Stimulated activated naive B cell treated with anti-CD40 and anti-IgM and Interleukin-4, amounts not matched to agents 10 μg/mL and 1 μg/mL and 100 μg/mL, for 72 hours (primary cell): ENCODE results near the gene MBP.
A peak's percentile ranks its signal among the peaks of the same experiment; 100 is the strongest.

Experiments used
- ATAC-seq, 2 donors: fragments of 150-1000 bp; cut with Tn5 transposase; replicated peaks; 2 replicates each; pipeline ENCODE4 v1.10.0; 2021; ENCODE audit warnings: moderate library complexity in 1 of 2
- DNase-seq: peaks from one replicate; pipeline ENCODE4 v3.0.0; 2021
- H3K27ac Mint-ChIP-seq: one replicate; pipeline ENCODE4 v1.8.0; 2022; ENCODE audit warnings: mild to moderate bottlenecking, mixed read lengths
- H3K27me3 Mint-ChIP-seq, 2 donors: one replicate each; pipeline ENCODE4 v1.8.0; 2022; ENCODE audit warnings: mixed read lengths in 2 of 2
- H3K36me3 Mint-ChIP-seq, 2 donors: one replicate each; pipeline ENCODE4 v1.8.0; 2022; ENCODE audit warnings: mixed read lengths in 2 of 2, mild to moderate bottlenecking in 1 of 2
- H3K4me1 Mint-ChIP-seq, 2 donors: one replicate each; pipeline ENCODE4 v1.8.0; 2022; ENCODE audit warnings: mixed read lengths in 2 of 2, mild to moderate bottlenecking in 1 of 2
- H3K4me3 Mint-ChIP-seq, 2 donors: one replicate each; pipeline ENCODE4 v1.8.0; 2022; ENCODE audit warnings: mild to moderate bottlenecking in 2 of 2, mixed read lengths in 2 of 2, moderate library complexity in 1 of 2
- H3K9me3 Mint-ChIP-seq, 2 donors: one replicate each; pipeline ENCODE4 v1.8.0; 2022; ENCODE audit warnings: mixed read lengths in 2 of 2, mild to moderate bottlenecking in 1 of 2

The MBP gene

DNA sequence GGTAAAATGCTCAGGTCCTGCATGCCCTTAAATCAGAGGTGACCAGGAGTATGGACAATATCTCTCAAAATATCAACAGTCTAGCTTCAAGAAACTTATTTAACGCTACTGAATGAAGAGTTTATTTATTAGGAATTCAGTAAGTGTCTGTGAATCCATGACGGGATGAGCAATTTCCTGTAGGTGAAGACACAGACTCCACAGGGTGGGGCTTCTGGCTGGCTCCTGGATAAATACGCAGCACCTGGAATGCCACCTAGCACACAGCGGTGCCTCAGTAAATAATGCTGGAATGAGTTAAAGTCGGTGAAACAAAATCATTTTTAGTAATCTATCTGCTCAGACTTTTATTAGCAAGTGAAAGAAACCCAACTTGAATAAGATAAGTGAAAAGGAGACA is 29.4 kb upstream of the MBP start:
- no peak overlapping the region for H3K4me3 Mint-ChIP-seq
- no peaks in the 10 kb centered on the region for H3K36me3 Mint-ChIP-seq
- ATAC-seq = no peak
- H3K9me3 Mint-ChIP-seq = no peaks in the 10 kb centered on the region
- peaks cover 21 to 34% of the 10 kb centered on the region in 2 donors for H3K27me3 Mint-ChIP-seq
- H3K27ac Mint-ChIP-seq = no peak overlapping the region
- no peak for DNase-seq
- H3K4me1 Mint-ChIP-seq = peaks cover 23 to 38% of the 10 kb centered on the region in 2 donors

DNA sequence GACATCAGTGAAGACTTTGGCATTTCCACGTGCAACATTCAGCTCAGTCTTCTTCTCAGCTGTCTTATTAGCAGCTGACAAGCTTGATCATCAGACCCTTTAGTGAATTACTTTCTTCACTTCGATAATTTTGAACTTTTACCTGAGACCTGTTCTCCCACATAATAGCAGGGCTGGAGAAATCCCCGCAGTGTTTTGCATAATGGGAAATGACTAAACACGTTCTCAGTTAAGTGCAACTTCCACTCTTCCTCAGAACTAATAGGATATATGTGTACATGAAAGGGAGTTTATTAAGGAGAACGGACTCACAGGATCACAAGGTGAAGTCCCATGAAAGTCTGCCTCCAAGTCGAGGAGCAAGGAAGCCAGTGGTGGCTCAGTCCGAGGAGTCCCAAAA is 28.8 kb upstream of the MBP start:
- H3K36me3 Mint-ChIP-seq = no peaks in the 10 kb centered on the region
- DNase-seq (no peak), ATAC-seq (peak; percentile 45 to 51)
- no peak overlapping the region for H3K4me3 Mint-ChIP-seq
- H3K27me3 Mint-ChIP-seq = peaks cover 21 to 34% of the 10 kb centered on the region in 2 donors
- peak overlapping the region; percentile 14 for H3K27ac Mint-ChIP-seq
- no peaks in the 10 kb centered on the region for H3K9me3 Mint-ChIP-seq
- H3K4me1 Mint-ChIP-seq = peaks cover 23 to 39% of the 10 kb centered on the region in 2 donors

DNA sequence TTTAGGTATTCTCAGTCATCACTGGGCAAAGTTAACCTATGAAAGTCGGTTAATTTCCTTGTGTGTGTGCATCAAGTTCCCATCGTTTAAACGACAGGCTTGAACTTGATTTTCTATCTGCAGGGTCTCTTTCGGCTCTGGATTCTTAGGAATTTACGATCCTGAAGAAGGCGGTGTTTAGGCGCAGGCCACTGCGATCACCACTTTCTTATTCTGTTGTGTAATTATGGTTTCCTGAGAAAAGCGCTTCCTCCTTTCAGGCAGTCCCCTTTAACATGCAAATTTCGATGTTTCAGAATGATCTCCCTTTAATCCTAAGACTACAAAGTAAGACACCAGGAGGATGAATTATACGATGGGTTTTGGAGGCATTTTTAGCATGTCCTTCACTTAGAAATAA is 27.9 kb upstream of the MBP start:
- H3K9me3 Mint-ChIP-seq = no peaks in the 10 kb centered on the region
- H3K36me3 Mint-ChIP-seq = no peaks in the 10 kb centered on the region
- DNase-seq (no peak), ATAC-seq (peak; percentile 63 to 69)
- H3K27ac Mint-ChIP-seq = no peak overlapping the region
- H3K27me3 Mint-ChIP-seq = peaks cover 18 to 26% of the 10 kb centered on the region in 2 donors
- H3K4me1 Mint-ChIP-seq = peaks cover 23 to 39% of the 10 kb centered on the region in 2 donors
- H3K4me3 Mint-ChIP-seq = peak overlapping the region; percentile 46 to 49

DNA sequence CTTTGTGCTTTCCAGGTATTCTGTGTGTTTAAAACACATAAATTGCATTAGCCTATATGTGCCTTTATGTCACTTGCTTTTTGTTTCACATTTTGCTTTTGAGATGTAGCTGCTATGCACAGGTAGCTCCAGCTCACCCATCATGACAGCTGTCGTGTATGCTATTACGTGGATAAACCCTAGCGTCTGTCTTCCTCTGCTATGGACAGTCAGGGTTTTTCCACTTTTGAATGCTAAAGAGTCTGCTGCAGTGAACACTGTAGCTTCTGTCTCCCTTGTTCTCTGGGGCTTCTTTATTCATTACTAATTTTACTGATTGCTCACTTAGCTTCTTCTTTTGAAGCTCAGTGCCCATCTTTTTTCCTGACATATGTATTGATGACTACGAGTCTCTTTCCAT is 24.7 kb upstream of the MBP start:
- peak; percentile 81 to 83 for ATAC-seq

DNA sequence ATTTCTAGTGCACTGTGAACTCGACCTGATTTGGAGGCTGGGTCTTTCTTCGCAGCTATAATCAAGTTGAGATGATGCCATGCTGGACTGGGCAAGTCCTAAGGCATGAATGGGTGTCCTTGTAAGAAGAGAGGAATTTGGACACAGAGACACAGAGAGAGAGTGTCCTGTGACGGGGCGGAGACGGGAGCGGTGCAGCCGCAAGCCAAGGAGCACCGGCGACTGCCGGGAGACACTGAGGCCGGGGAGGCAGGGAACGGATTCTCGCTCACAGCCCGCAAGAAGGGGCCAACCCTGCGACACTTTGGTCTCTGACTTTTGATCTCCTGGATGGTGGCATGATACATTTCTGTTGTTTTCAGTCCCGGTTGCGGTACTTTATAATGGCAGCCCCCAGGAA is 22.4 kb upstream of the MBP start:
- H3K9me3 Mint-ChIP-seq = no peaks in the 10 kb centered on the region
- no peak overlapping the region for H3K27ac Mint-ChIP-seq
- H3K36me3 Mint-ChIP-seq = no peaks in the 10 kb centered on the region
- no peak for DNase-seq
- peaks cover 17 to 26% of the 10 kb centered on the region in 2 donors for H3K4me1 Mint-ChIP-seq
- ATAC-seq = no peak
- no peak overlapping the region for H3K4me3 Mint-ChIP-seq
- peaks cover 0 to 4% of the 10 kb centered on the region in 2 donors for H3K27me3 Mint-ChIP-seq

More for the DNA sequence above, 24.7 kb upstream of the MBP start:
- Mint-ChIP-seq H3K4me1 (peaks cover 20 to 32% of the 10 kb centered on the region in 2 donors), H3K4me3 (no peak overlapping the region), H3K27me3 (peaks cover 0 to 6% of the 10 kb centered on the region in 2 donors), H3K36me3 (no peaks in the 10 kb centered on the region), H3K9me3 (no peaks in the 10 kb centered on the region), H3K27ac (no peak overlapping the region)
- no peak for DNase-seq

DNA sequence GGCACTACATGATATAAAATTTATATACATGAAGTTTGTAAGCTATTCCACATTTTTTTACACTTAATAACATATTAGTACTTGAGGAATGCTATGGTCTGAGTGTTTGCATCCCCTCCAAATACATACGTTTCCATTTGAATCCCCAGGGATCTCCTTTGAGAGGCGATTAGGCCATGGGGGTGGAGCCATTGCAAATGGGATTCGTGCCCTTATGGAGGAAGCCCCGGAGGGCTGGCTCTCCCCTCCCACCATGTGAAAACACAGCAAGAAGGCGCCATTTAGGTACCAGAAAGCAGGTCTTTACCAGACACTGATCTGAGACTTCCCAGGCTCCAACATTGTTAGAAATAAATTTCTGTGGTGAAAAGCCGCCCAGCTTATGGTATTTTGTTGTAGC is 20.8 kb upstream of the MBP start:
- Mint-ChIP-seq H3K4me1 (peaks cover 16 to 25% of the 10 kb centered on the region in 2 donors), H3K27ac (no peak overlapping the region), H3K36me3 (no peaks in the 10 kb centered on the region), H3K27me3 (peaks cover 0 to 3% of the 10 kb centered on the region in 2 donors), H3K9me3 (no peaks in the 10 kb centered on the region), H3K4me3 (no peak overlapping the region)
- DNase-seq (no peak), ATAC-seq (no peak)

DNA sequence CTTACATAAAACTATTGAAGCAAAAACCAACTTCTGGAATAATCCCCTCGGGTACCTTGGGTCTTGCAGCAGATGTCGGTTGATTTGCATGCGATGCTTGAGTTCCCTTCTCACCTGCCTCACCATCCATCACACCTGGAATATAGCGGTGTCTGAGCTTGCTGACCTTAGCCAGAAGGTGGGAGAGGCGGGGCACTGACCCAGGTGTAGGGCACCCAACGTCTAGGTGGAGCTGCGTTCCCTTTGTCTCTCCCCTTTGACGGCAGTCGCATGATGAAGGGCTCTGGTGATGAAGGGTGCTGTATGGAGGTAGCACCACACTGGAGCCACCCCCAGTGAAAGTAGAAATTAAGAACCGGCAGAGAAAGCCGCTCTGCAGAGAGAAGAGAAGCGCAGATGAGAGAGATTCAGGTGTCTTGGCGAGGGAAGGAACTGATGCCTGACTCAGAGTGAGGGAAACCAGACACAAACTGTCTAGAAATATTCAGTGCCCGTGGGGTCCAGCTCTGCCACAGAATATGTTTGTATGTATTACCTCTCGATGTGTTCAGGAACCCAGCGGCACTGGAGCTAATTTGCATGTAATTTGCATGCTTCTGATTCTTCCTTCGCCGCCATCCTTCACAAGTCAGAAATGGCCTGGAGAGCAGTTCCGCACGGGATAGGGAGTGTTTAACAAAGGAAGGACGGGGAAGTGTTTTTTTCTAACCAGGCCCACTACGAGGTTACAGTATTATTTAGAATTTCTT is 19.4 kb upstream of the MBP start:
- H3K4me3 Mint-ChIP-seq = peak overlapping the region; percentile 3 to 45
- H3K4me1 Mint-ChIP-seq = peaks cover 17 to 30% of the 10 kb centered on the region in 2 donors

DNA sequence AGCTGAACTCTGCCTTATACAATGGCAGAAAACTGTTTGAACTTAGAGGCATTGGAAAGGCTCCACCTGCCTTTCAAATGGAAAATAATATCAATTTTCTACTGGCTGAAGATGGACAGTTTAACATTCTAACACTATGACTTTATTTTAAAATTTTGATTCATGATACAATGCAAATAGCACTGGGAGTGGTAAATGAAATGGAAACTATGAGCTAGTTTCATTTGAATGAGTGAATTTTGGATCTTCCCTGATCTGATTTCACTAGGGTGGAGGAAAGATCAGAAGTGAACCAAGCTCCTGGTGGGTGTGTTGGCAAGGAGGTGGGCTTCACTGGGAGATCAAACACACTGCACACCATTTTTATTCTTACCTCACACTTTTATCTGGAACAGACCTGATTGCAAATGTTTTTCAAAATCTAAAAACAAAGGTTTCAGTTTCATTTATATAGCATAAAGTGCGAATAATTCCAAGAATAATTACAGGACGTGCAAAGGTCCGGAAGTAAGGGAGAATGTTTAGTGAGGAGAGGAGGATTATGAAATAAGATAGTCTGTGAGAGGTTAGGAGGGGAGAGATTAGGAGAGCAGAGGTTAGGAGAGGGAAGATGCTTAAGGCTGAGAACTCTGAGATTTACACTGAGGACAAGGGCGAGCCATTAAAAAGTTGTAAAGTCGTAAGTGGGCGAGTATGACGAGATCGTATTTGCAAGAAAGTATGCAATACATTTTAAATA is 18.6 kb upstream of the MBP start:
- no peaks in the 10 kb centered on the region for H3K36me3 Mint-ChIP-seq

More for the DNA sequence above, 19.4 kb upstream of the MBP start:
- Mint-ChIP-seq H3K27ac (no peak overlapping the region), H3K9me3 (peaks cover 0 to 3% of the 10 kb centered on the region in 2 donors), H3K36me3 (no peaks in the 10 kb centered on the region), H3K27me3 (peaks cover 0 to 3% of the 10 kb centered on the region in 2 donors)
- DNase-seq (no peak), ATAC-seq (no peak)

DNA sequence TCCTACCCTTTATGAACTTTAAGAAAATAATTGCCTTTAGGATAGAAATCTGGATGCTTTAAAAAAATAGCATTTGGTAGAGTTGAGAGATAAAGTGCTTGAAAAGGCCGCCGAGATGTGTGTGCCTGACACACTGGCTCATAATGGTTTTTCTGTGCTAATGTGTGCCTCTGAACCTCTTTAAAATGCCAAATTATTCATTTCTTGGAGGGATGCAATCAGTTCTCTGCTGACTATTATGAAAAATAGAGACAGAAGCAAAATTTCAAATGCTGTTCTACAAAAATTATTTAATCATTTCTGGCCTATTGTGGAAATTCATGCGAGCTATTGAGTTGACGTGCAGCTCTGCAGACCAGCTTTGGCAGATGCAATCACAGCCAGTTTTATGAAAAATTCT is 18.0 kb upstream of the MBP start:
- Mint-ChIP-seq H3K27ac (no peak overlapping the region), H3K36me3 (no peaks in the 10 kb centered on the region), H3K4me1 (peaks cover 24 to 43% of the 10 kb centered on the region in 2 donors), H3K27me3 (peaks cover 0 to 3% of the 10 kb centered on the region in 2 donors), H3K9me3 (peaks cover 0 to 3% of the 10 kb centered on the region in 2 donors), H3K4me3 (no peak overlapping the region)
- DNase-seq (no peak), ATAC-seq (no peak)

More for the DNA sequence above, 18.6 kb upstream of the MBP start:
- H3K27me3 Mint-ChIP-seq = peaks cover 0 to 3% of the 10 kb centered on the region in 2 donors
- no peak for DNase-seq
- H3K9me3 Mint-ChIP-seq = peaks cover 0 to 3% of the 10 kb centered on the region in 2 donors
- no peak for ATAC-seq
- no peak overlapping the region for H3K4me3 Mint-ChIP-seq
- no peak overlapping the region for H3K27ac Mint-ChIP-seq
- peaks cover 22 to 37% of the 10 kb centered on the region in 2 donors for H3K4me1 Mint-ChIP-seq

DNA sequence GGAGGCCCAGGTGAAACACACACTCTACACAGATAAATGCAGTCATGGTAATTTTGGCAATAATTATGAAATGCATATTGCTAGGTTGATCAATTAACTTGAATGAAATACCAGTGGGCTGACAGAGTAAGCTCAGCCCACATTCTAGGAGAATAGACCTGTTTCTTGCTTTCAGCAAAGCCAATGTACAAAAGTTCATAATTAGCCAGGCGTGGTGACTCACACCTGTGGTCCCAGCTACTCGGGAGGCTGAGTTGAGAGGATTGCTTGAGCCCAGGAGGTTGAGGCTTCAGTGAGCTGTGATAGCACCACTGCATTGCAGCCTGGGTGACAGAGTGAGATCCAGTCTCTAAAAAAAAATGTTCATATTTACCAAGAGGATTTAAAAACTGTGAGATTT is 15.7 kb upstream of the MBP start:
- no peak for ATAC-seq
- Mint-ChIP-seq H3K4me3 (no peak overlapping the region), H3K36me3 (peaks cover 5 to 10% of the 10 kb centered on the region in 2 donors), H3K27ac (peak overlapping the region; percentile 75), H3K4me1 (peaks cover 26 to 43% of the 10 kb centered on the region in 2 donors), H3K9me3 (peaks cover 5 to 7% of the 10 kb centered on the region in 2 donors), H3K27me3 (no peaks in the 10 kb centered on the region)
- no peak for DNase-seq

DNA sequence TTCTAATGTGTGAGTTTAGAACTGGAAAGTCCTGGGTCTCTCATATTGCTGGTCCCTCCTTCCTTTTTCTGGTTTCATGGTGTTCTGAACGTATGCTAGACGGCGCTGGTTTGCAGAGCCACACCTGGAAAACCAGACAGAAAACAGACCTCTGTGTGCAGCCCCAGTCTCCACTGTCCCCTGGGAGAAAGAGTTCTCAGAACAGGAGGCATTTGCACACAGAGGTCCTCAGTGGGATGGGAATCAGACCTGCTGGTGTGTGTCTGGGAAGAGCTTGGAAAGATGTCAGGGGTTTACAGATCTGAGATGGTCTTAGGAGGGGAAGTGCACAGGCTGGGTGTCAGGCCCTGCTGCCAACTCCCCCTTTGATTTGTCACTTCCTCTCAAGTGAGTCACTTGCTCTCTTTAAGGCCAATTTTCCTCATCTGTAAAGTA is 14.9 kb upstream of the MBP start:
- peak; percentile 93 for ATAC-seq
- peaks cover 5 to 14% of the 10 kb centered on the region in 2 donors for H3K36me3 Mint-ChIP-seq
- peaks cover 26 to 43% of the 10 kb centered on the region in 2 donors for H3K4me1 Mint-ChIP-seq
- H3K9me3 Mint-ChIP-seq = peaks cover 9 to 11% of the 10 kb centered on the region in 2 donors
- H3K27me3 Mint-ChIP-seq = no peaks in the 10 kb centered on the region
- DNase-seq = peak; percentile 29
- H3K27ac Mint-ChIP-seq = peak overlapping the region; percentile 94
- peak overlapping the region; percentile 31 to 61 for H3K4me3 Mint-ChIP-seq

DNA sequence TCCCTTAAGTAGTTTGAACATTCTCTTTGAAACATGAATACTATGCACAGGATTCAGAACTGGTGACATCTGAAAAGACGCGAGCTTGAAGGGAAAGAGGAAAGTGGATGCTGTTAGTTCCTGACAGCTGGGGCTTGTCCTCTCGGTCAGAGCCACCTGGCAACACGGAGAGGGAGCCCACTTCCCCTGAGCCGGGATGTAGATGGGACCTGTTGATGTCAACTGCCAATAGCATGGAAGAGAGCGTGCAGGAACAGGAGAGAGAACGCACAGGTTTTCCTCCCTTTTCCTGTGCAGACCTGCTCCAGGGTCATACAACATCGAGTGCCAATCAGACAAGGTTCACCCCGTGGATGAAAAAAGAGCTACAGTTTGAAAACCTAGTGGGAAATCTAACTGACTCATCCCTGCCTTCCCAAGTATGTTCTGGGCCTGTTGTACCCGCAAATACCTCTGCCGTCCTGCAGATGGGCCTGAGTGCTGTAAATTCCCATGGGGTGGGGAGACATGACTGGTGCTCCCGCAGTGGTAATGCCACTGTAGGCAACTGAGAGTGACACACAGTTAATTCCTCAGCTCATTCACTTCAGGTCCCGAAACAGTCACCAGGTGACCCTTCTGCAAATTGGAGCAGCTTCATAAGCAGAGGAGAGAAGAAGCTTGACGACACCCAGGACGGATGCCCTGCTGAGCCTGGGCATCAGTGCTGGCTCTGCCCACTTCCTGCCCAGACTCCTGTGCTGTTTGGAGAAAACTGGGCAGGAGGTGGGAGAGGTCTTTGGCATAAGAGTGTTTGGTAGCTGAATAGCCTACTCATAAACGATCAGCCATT is 13.9 kb upstream of the MBP start:
- Mint-ChIP-seq H3K4me3 (no peak overlapping the region), H3K27ac (peak overlapping the region; percentile 31)

DNA sequence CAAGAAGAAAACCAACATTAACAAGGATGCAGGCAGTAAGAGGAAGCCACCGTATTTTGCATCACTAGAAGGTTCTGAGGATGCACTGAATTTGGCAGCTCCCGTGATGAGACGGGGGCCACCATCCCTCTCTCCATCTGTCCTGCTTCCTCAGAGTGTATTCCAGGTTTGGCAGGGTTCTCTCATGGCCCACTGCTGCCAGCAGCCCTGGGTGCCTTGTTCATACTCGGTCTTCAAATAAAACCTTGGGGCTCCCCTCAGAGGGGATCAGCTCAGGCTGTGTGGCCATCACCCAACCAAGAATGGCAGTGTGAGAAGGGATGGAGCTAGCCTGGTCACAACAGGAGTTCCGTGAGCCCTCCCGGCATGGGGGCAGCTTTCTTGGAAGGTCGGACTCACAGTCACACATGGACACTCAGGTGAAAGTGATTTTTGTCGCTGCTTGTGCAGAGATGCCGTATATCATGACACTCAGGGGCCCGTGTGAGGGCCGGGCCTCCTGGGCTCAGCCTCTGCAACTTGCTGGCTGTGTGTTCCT is 12.8 kb upstream of the MBP start:
- H3K27me3 Mint-ChIP-seq = no peaks in the 10 kb centered on the region
- no peak for ATAC-seq
- H3K4me3 Mint-ChIP-seq = no peak overlapping the region
- H3K36me3 Mint-ChIP-seq = peaks cover 5 to 19% of the 10 kb centered on the region in 2 donors
- peaks cover 14 to 15% of the 10 kb centered on the region in 2 donors for H3K9me3 Mint-ChIP-seq
- H3K27ac Mint-ChIP-seq = peak overlapping the region; percentile 80
- H3K4me1 Mint-ChIP-seq = peaks cover 26 to 41% of the 10 kb centered on the region in 2 donors
- DNase-seq = no peak

More for the DNA sequence above, 13.9 kb upstream of the MBP start:
- H3K4me1 Mint-ChIP-seq = peaks cover 23 to 37% of the 10 kb centered on the region in 2 donors
- no peak for ATAC-seq
- no peak for DNase-seq
- H3K9me3 Mint-ChIP-seq = peaks cover 14 to 15% of the 10 kb centered on the region in 2 donors
- H3K27me3 Mint-ChIP-seq = no peaks in the 10 kb centered on the region
- H3K36me3 Mint-ChIP-seq = peaks cover 5 to 19% of the 10 kb centered on the region in 2 donors
